Prostate gland (tissue), 2 donors: ENCODE data around the gene TNRC6A. TPM values are rescaled to one million over a fixed set of nuclear protein-coding genes. Genes with fewer than 3 reads are reported as not detected.

ENCODE experiments used
- DNase-seq: peaks from one replicate; pipeline ENCODE4 v3.0.0-alpha.2; 2019; ENCODE audit warnings: low spot score
- H3K27ac ChIP-seq, 2 donors: fragments of 200-600 bp; sonication (generic); 2 replicates each; pipeline ENCODE4 v1.5.1; 2017 to 2019
- H3K27me3 ChIP-seq: fragments of 200-600 bp; sonication (generic); replicated peaks from 2 replicates; pipeline ENCODE4 v1.5.1; 2019; ENCODE audit not compliant: insufficient read depth
- H3K36me3 ChIP-seq, 2 donors: fragments of 200-600 bp; sonication (generic); 1 replicate in 1 of 2; 2 replicates in 1 of 2; pipeline versions ENCODE4 v1.5.1 to v1.8.1; 2017 to 2019
- H3K4me1 ChIP-seq: fragments of 200-600 bp; sonication (generic); replicated peaks from 2 replicates; pipeline ENCODE4 v1.5.1; 2019
- H3K4me3 ChIP-seq, 2 donors: fragments of 200-600 bp; sonication (generic); 2 replicates each; pipeline ENCODE4 v1.5.1; 2017 to 2019
- H3K9me3 ChIP-seq: fragments of 200-600 bp; sonication (generic); 2 replicates; pipeline ENCODE4 v1.5.1; 2017
- CTCF ChIP-seq, 4 experiments: fragments of 200-600 bp in 2 of 4; fragments of 450-650 bp in 2 of 4; sonication (generic) in 2 of 4; IDR thresholded peaks; 1 replicate in 3 of 4; 2 replicates in 1 of 4; pipeline ENCODE4 v1.5.1; 2016 to 2019; ENCODE audit warnings: antibody characterized with exemption in 4 of 4, mild to moderate bottlenecking in 2 of 4, moderate library complexity in 2 of 4
- POLR2A ChIP-seq: fragments of 450-650 bp; IDR thresholded peaks from one replicate; pipeline ENCODE4 v1.6.1; 2016; ENCODE audit warnings: antibody characterized with exemption, mild to moderate bottlenecking
- POLR2AphosphoS5 ChIP-seq: sonication (generic); formaldehyde crosslinking; IDR thresholded peaks from one replicate; pipeline ENCODE4 v1.6.1; 2017; ENCODE audit warnings: antibody characterized with exemption
- WGBS: methylation state at CpG from one replicate; pipeline ENCODE4 v1.1.5; 2018; 5-methylcytosine and 5-hydroxymethylcytosine counted together
- intact Hi-C: fragments of 100-400 bp; cut with DNase I; formaldehyde crosslinking; loops from one replicate; pipeline ENCODE4 v1.14.2; 2022
- total RNA-seq, 2 donors: library from RNA; depleted of rRNA; stranded (reverse); fragments of >200 nt; gene quantifications; one replicate each; pipeline ENCODE4 v1.1.0, GENCODE V29; 2016

TNRC6A gene
- total RNA-seq, 2 donors from 2014 or later: 37.5 to 65.5 TPM

DNA sequence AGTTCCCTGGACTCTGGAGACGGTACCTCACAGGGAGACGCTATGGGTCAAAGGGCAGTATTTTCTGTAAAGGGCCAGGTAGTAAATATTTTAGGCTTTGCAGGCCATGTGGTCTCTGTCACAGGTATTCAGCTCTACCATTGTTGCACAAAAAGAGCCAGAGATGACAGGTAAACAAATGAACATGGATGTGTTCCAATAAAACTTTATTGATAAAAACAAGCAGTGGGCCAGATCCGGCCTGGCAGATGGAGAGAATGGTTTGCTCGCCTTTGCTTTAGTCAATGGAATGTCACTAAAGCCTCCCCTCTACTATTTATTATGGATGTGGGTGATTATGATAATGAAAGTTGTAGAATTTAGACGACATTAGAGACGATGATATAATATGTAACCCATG, 107.4 kb downstream of the TNRC6A start:
- intact Hi-C loops: no loop called here
- TF ChIP-seq CTCF (IDR thresholded peaks at IDR 0.05): no peak
- no peak for TF ChIP-seq POLR2A
- no peak for TF ChIP-seq POLR2AphosphoS5
- Histone ChIP-seq H3K27me3 (no peaks in the 10 kb centered on the region), H3K27ac (no peak overlapping the region), H3K4me3 (no peak overlapping the region), H3K36me3 (no peaks in the 10 kb centered on the region), H3K9me3 (no peaks in the 10 kb centered on the region), H3K4me1 (no peaks in the 10 kb centered on the region)
- no peak for DNase-seq
- WGBS: 86% methylated on average over 6 of the region's 6 CpGs

DNA sequence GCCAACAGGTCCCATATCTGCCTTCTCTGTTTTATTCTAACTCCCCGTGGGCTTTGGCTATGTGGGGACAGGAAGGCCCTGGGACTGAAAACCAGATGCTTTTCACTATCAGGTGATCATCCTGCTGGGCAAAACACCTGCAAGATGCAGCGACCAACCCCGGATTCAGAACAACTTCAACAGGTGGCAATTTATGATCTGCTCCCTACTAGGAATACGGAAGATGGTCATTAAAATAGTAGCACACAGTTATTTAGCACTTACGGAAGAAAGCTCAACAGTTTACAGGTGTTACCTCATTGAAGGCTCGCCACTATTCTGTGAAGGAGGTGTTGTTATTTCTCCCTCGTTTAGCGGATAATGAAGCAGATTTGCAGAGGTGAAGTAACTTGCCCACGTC, 108.5 kb downstream of the TNRC6A start:
- DNase-seq: no peak
- 86% methylated on average over 9 of the region's 9 CpGs for WGBS
- intact Hi-C loops: no loop called here
- Histone ChIP-seq H3K27me3 (no peaks in the 10 kb centered on the region), H3K9me3 (no peaks in the 10 kb centered on the region), H3K4me3 (no peak overlapping the region), H3K27ac (no peak overlapping the region), H3K4me1 (no peaks in the 10 kb centered on the region), H3K36me3 (no peaks in the 10 kb centered on the region)
- TF ChIP-seq CTCF (IDR thresholded peaks at IDR 0.05): no peak

DNA sequence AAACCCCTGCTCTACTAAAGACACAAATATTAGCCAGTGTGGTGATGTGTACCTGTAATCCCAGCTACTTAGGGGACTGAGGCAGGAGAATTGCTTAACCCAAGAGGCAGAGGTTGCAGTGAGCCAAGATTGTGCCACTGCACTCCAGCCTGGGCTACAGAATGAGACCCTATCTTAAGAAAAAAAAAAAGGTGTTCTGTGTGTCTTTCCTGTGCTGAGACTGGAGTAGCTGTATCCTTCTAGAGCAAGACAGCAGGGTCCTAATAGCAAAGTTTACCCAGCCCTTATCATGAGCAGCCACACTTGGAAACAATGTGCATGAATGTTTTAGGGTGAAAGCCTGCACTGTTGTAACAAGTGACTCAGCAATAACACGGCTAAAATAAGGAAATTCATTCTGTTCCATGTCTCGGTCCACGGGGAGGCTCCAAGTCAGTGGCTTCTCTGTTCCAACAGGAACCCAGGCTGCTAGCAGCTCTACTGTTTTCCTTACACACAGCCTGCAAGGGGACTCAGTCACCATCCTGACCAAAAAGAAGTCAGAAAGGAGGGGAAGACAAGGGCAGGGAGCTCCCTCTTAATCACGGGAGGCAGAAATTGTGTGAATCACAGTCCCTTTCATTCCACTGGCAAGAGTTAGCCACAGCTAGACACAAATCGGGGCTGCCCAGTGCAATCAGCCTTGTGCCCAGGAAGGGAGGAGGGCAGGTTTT, 109.3 kb downstream of the TNRC6A start:
- no peak overlapping the region for H3K27ac ChIP-seq
- intact Hi-C loops: no loop called here
- WGBS: 26% methylated on average over 5 of the region's 5 CpGs
- H3K4me1 ChIP-seq: no peaks in the 10 kb centered on the region
- no peak for DNase-seq
- no peak for TF ChIP-seq POLR2A
- H3K36me3 ChIP-seq: no peaks in the 10 kb centered on the region
- H3K4me3 ChIP-seq: no peak overlapping the region
- no peaks in the 10 kb centered on the region for H3K27me3 ChIP-seq
- H3K9me3 ChIP-seq: no peaks in the 10 kb centered on the region

- H3K9me3 ChIP-seq: no peaks in the 10 kb centered on the region
- DNase-seq: no peak
- H3K27ac ChIP-seq: no peak overlapping the region
- intact Hi-C loops: no loop called here
- H3K4me1 ChIP-seq: no peaks in the 10 kb centered on the region
- no peaks in the 10 kb centered on the region for H3K36me3 ChIP-seq
- no peak for TF ChIP-seq POLR2A
- no peak for TF ChIP-seq CTCF (IDR thresholded peaks at IDR 0.05)
- no peak for TF ChIP-seq POLR2AphosphoS5
- WGBS: 78% methylated on average over 7 of the region's 7 CpGs
- no peak overlapping the region for H3K4me3 ChIP-seq
- H3K27me3 ChIP-seq: no peaks in the 10 kb centered on the region
Observed at GRCh38 chr16:24839347-24839972, 110.0 kb downstream of the TNRC6A start.

GRCh38 chr16:24841291-24841690, 111.8 kb downstream of the TNRC6A start:
- Histone ChIP-seq H3K4me1 (no peaks in the 10 kb centered on the region), H3K27me3 (no peaks in the 10 kb centered on the region), H3K27ac (no peak overlapping the region), H3K4me3 (no peak overlapping the region), H3K9me3 (no peaks in the 10 kb centered on the region), H3K36me3 (no peaks in the 10 kb centered on the region)
- intact Hi-C loops: no loop called here
- no peak for TF ChIP-seq POLR2A
- TF ChIP-seq POLR2AphosphoS5: no peak
- TF ChIP-seq CTCF (IDR thresholded peaks at IDR 0.05): no peak
- DNase-seq: no peak
